Neural cell (in vitro differentiated cells): Measurements from ENCODE around the gene UBE2E3. TPM values are rescaled to one million over a fixed set of nuclear protein-coding genes. Genes with fewer than 3 reads are reported as not detected.

Experiments used
- H2AFZ ChIP-seq: fragments of 200-600, 300-800 bp; sonication (generic), shearing (Covaris generic); 2 replicates; pipeline ENCODE4 v1.6.0; 2014; ENCODE audit warnings: low read depth, mild to moderate bottlenecking, antibody characterized with exemption, low read length, moderate library complexity
- H3F3A ChIP-seq: fragments of 200-600 bp; shearing (Covaris generic); 2 replicates; pipeline ENCODE4 v1.6.1; 2016; ENCODE audit warnings: mild to moderate bottlenecking, moderate library complexity, mixed read lengths, antibody characterized with exemption, low read length; ENCODE audit not compliant: insufficient read depth, poor library complexity, severe bottlenecking
- H3K27ac ChIP-seq: fragments of 200-600, 300-800 bp; sonication (generic), shearing (Covaris generic); 2 replicates; pipeline ENCODE4 v1.5.1; 2014; ENCODE audit warnings: mild to moderate bottlenecking, low read length, moderate library complexity
- H3K27me3 ChIP-seq: fragments of 300-800, 200-600 bp; sonication (generic), shearing (Covaris generic); 2 replicates; pipeline ENCODE4 v1.6.0; 2014; ENCODE audit warnings: mild to moderate bottlenecking, low read depth, low read length, moderate library complexity; ENCODE audit not compliant: insufficient read depth
- H3K36me3 ChIP-seq: fragments of 300-800, 200-600 bp; sonication (generic), shearing (Covaris generic); 2 replicates; pipeline ENCODE4 v1.5.1; 2014; ENCODE audit warnings: mild to moderate bottlenecking, antibody characterized with exemption, low read length, moderate library complexity; ENCODE audit not compliant: insufficient read depth
- H3K4me2 ChIP-seq: fragments of 300-800, 200-600 bp; sonication (generic), shearing (Covaris generic); 2 replicates; pipeline ENCODE4 v1.6.0; 2014; ENCODE audit warnings: mild to moderate bottlenecking, low read length
- H3K4me3 ChIP-seq: fragments of 300-800, 200-600 bp; sonication (generic), shearing (Covaris generic); 2 replicates; pipeline ENCODE4 v1.5.1; 2014; ENCODE audit warnings: mild to moderate bottlenecking, low read length, moderate library complexity
- H3K79me2 ChIP-seq: fragments of 200-600 bp; shearing (Covaris generic); replicated peaks from 2 replicates; pipeline ENCODE4 v1.6.0; 2014; ENCODE audit warnings: mild to moderate bottlenecking, low read length, moderate library complexity; ENCODE audit not compliant: insufficient read depth
- H3K9ac ChIP-seq: fragments of 300-800, 200-600 bp; sonication (generic), shearing (Covaris generic); 2 replicates; pipeline ENCODE4 v1.6.1; 2016; ENCODE audit warnings: mild to moderate bottlenecking, low read length, mixed read lengths
- H3K9me2 ChIP-seq: fragments of 200-600 bp; shearing (Covaris generic); 2 replicates; pipeline ENCODE4 v1.6.1; 2016; ENCODE audit warnings: mild to moderate bottlenecking, low read length, mixed read lengths; ENCODE audit not compliant: insufficient read depth
- H3K9me3 ChIP-seq: fragments of 200-600, 300-800 bp; sonication (generic), shearing (Covaris generic); 2 replicates; pipeline ENCODE4 v1.6.1; 2016; ENCODE audit warnings: mild to moderate bottlenecking, mixed run types, low read length, moderate library complexity, mixed read lengths
- H4K20me1 ChIP-seq: fragments of 200-600 bp; shearing (Covaris generic); 2 replicates; pipeline ENCODE4 v1.6.1; 2016; ENCODE audit warnings: mild to moderate bottlenecking, mixed run types; ENCODE audit not compliant: insufficient read depth
- CTCF ChIP-seq: fragments of 450-650 bp; IDR thresholded peaks from 2 replicates; pipeline ENCODE4 v1.5.1; 2014; ENCODE audit warnings: antibody characterized with exemption, mild to moderate bottlenecking, moderate library complexity; ENCODE audit not compliant: poor library complexity, severe bottlenecking
- EP300 ChIP-seq: fragments of 450-650 bp; conservative IDR thresholded peaks from 2 replicates; pipeline ENCODE4 v1.6.1; 2014; ENCODE audit warnings: antibody characterized with exemption, mild to moderate bottlenecking, moderate library complexity; ENCODE audit not compliant: poor library complexity, severe bottlenecking
- EZH2 ChIP-seq: fragments of 200-600, 300-800 bp; shearing (Covaris generic), sonication (generic); IDR thresholded peaks from 2 replicates; pipeline ENCODE4 v1.6.1; 2014; ENCODE audit warnings: antibody characterized with exemption, low read length, borderline replicate concordance, mild to moderate bottlenecking; ENCODE audit not compliant: insufficient read depth, poor library complexity, severe bottlenecking
- MXI1 ChIP-seq: fragments of 450-650 bp; conservative IDR thresholded peaks from 2 replicates; pipeline ENCODE4 v1.6.1; 2014; ENCODE audit warnings: antibody characterized with exemption, mild to moderate bottlenecking; ENCODE audit not compliant: poor library complexity, severe bottlenecking
- POLR2AphosphoS5 ChIP-seq: IDR thresholded peaks from 2 replicates; pipeline ENCODE4 v1.6.1; 2012
- RAD21 ChIP-seq: fragments of 450-650 bp; conservative IDR thresholded peaks from 2 replicates; pipeline ENCODE4 v1.6.1; 2014; ENCODE audit warnings: antibody characterized with exemption, mild to moderate bottlenecking, moderate library complexity
- REST ChIP-seq: IDR thresholded peaks from 2 replicates; pipeline ENCODE4 v1.6.1; 2012; ENCODE audit warnings: borderline replicate concordance
- SMC3 ChIP-seq: fragments of 450-650 bp; conservative IDR thresholded peaks from 2 replicates; pipeline ENCODE4 v1.6.1; 2014; ENCODE audit warnings: antibody characterized with exemption, mild to moderate bottlenecking, moderate library complexity; ENCODE audit not compliant: poor library complexity
- TAF1 ChIP-seq: IDR thresholded peaks from 2 replicates; pipeline ENCODE4 v1.6.1; 2012; ENCODE audit warnings: low read depth
- polyA plus RNA-seq: library from polyadenylated mRNA; depleted of rRNA; stranded (reverse); fragments of >200 nt; gene quantifications from 2 replicates; pipeline ENCODE4 v1.2.3, GENCODE V29; 2014

Gene UBE2E3
- polyA plus RNA-seq, 1 donor from 2014 or later = 337 TPM

- no peaks in the 10 kb centered on the region for H3K36me3 ChIP-seq
- no peak overlapping the region for H3K9ac ChIP-seq
- H3F3A ChIP-seq = no peaks in the 10 kb centered on the region
- no peak overlapping the region for H3K27ac ChIP-seq
- no peak overlapping the region for H3K4me2 ChIP-seq
- no peak overlapping the region for H2AFZ ChIP-seq
- H3K9me2 ChIP-seq = no peaks in the 10 kb centered on the region
- H3K9me3 ChIP-seq = no peaks in the 10 kb centered on the region
- no peaks in the 10 kb centered on the region for H3K79me2 ChIP-seq
- no peak overlapping the region for H3K4me3 ChIP-seq
- H3K27me3 ChIP-seq = no peaks in the 10 kb centered on the region
- no peak for TF ChIP-seq SMC3
- no peak for TF ChIP-seq MXI1
- TF ChIP-seq TAF1 = no peak
- TF ChIP-seq REST = no peak
- TF ChIP-seq POLR2AphosphoS5 = no peak
- TF ChIP-seq RAD21 = no peak
- TF ChIP-seq EZH2 = no peak
- no peak for TF ChIP-seq CTCF
- TF ChIP-seq EP300 = no peak
- H4K20me1 ChIP-seq = no peaks in the 10 kb centered on the region
These were observed 20.6 kb upstream of the UBE2E3 start for GRCh38 chr2:180959787-180960186.

GRCh38 chr2:180960982-180961381 lies 19.4 kb upstream of the UBE2E3 start:
- Histone ChIP-seq H3F3A (no peaks in the 10 kb centered on the region), H3K9me3 (no peaks in the 10 kb centered on the region), H3K4me3 (no peak overlapping the region), H3K4me2 (no peak overlapping the region), H4K20me1 (no peaks in the 10 kb centered on the region), H3K36me3 (no peaks in the 10 kb centered on the region), H3K79me2 (no peaks in the 10 kb centered on the region), H3K27me3 (no peaks in the 10 kb centered on the region), H3K9me2 (no peaks in the 10 kb centered on the region), H3K27ac (no peak overlapping the region), H2AFZ (no peak overlapping the region), H3K9ac (no peak overlapping the region)
- TF ChIP-seq EZH2 (no peak), SMC3 (no peak), MXI1 (no peak), POLR2AphosphoS5 (no peak), TAF1 (no peak), REST (no peak), RAD21 (no peak), EP300 (no peak), CTCF (no peak)
